ENCODE measurements around the gene CYP46A1.

- TF ChIP-seq CTCF (conservative IDR thresholded peaks at IDR 0.05 in 1 of 2, IDR thresholded peaks at IDR 0.05 in 1 of 2; ENCODE audit: extremely low read depth in 1 of 2, insufficient read depth in 1 of 2, low read depth in 1 of 2, low read length in 2 of 2): no peak
- TF ChIP-seq EZH2 (IDR thresholded peaks at IDR 0.05; ENCODE audit: borderline replicate concordance, low read length): no peak
Measured at GRCh38 chr14:99731547-99732435, 47.7 kb downstream of the CYP46A1 start.

All from mammary epithelial cell (primary cell).